SKM-1 (cell line): ENCODE results near the gene CBLC.

Source experiments
- DNase-seq: peaks from one replicate; lab custom pipeline; 2025; ENCODE audit not compliant: unreplicated experiment; lab: John Stamatoyannopoulos, UW

CBLC gene

DNA sequence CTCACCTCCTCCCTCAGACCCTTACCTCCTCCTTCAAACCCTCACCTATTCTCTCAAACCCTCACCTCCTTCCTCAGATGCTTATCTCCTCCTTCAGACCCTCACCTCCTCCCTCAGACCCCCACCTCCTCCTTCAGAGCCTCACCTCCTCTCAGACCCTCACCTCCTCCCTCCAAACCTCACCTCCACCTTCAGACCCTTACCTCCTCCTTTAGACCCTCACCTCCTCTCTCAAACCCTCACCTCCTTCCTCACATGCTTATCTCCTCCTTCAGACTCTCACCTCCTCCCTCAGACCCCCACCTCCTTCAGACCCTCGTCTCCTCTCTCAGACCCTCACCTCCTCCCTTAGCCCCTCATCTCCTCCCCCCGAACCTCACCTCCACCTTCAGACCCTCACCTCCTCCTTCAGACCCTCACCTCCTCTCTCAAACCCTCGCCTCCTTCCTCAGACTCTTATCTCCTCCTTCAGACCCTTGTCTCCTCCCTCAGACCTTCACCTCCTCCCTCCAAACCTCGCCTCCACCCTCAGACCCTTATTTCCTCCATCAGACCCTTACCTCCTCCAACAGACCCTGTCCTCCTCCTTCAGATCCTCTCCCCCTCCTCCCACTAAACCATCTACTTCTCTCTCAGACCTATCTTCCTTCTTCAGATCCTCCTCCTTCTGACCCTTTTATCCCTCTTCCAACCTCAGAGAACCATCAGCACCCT lies 31.6 kb upstream of the CBLC start:
- DNase-seq, result no peak

DNA sequence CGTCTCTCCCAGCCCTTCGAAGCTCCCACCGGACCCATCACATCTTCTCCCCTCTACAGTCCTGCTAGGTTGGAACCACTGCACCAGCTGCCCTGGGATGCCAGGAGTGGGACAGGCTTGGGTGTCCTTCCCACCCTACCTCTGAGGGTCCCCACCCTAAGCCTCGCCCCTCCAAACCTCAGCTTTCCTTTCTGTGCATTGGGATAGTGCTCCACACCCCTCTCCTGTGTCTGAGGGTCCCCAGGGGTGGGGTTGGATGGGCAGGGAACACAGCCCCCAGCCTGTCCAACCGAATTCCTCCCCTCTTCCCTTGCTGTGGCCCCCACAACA lies 31.1 kb upstream of the CBLC start:
- no peak for DNase-seq

DNA sequence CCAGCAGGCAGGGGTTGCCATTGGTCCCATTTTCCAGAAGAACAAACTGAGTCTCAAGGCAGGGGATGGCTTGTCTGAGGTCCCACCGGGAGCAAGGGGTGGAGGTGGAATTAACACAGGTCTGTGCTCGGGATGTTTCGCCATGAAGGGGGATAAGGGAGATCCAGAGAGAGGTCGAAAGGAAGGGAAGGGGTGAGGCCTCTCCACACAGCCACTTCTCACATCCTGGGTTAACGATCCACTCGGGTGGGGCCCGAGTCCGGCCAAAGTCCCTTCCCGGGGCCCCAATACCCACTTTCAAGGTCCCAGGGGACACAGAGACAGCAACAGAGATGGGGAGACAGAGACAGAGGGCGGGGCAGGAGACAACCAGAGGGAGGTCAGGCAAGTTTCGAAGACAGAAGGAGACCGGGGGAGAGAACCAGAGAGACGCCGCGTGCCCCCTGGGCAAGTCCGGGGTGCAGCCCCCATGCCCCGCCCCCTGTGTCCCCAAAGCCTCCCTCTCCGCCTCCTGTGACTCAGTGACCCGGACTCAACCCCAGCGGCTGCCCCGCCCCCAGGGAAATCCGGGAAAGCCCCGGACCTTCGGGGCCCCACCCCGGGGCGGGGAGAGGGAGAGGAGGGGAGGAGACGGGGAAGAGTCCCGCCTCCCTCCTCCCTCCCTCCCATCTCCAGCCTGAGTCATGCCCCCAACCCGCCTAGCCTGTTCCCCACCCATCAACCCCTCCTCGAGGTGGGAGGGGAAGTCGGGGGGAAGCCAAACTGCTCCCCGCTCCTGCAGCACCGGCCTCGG lies 30.5 kb upstream of the CBLC start:
- DNase-seq, result no peak

DNA sequence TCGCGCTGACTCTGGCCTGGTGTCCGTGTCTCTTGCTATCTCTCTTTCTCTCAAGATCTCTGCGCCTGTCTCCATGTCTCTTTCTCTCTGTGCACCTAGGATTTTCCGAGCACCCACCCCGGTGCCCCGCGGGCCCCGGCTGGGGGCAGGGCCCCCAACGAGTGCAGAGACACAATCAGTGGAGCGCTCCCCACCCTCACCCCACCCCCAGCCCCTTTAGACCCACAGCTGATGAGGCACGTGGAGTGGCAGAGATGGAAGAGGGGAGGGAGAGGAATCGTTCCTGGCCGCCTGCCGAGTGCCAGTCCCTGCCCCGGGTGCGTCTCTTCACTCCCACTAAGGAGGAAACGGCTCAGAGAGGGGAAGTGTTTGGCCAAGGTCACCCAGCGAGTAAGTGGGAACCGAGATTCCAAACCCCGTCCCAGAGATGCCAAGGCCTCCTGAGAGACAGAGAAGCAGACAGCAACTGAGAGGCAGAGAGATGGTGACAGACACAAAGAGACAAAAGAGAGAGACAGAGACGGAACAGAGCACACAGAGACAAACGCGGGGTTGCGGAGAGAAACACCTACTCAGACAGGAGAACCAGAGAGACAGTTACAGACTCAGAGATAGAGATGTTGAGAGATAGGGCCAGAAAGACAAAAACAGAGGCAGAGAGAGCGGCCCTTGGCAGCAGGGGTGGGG lies 29.8 kb upstream of the CBLC start:
- DNase-seq, result no peak

DNA sequence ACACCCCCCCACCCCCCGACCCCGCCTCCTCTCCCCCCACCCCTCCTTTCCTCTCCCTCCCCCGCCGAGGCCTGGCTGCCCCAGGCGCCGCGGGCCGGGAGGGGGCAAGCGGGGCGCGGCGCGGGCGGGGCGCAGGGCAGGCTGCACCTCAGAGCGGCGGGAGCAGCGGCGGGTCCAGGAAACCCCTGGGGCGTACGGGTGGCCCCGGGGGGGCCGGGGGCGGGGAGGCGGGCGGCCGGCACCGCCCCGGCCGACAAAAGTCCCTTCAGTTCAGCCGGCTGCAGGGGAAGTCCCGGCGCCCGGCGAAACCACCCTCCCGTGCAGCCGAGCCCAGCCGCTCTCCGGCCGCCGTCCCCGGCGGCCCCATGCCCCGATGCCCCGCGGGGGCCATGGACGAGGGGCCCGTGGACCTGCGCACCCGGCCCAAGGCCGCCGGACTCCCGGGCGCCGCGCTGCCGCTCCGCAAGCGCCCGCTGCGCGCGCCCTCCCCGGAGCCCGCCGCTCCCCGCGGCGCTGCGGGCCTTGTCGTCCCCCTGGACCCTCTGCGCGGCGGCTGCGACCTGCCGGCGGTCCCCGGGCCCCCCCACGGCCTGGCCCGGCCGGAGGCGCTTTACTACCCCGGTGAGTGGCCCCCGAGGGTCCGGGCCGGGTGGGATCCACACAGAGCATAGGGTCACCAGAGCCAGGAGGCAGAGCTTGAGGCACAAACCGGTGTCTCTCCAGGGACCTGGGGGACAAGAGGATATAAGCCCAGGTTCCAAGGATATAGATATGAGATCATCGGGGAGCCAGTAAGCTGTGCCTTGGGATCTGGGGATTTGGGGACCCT lies 29.1 kb upstream of the CBLC start, which contains the start of gene BCL3:
Gene BCL3 (plus strand): TSS at position 283 of the 829 bp plus-strand sequence. CDS start 83 bp downstream, at position 366.
- no peak for DNase-seq

DNA sequence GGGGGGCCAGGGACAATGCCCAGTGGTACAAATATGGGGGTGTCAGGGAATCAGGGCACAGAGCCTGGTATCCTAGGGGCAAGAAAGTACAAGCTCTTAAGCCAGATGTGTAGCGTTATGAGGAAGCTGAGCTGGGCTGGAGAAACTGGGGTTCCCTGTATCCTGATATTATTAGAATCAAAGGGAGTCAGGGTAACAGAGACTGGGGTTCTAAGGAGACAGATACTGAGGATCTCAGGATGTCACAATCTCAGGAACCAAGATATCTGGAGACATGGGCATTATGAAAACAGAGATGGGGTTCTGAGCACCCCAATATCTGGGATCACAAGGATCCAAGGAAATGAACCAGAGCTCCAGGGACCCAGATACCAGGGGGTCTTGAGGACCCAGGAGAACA lies 28.4 kb upstream of the CBLC start:
- no peak for DNase-seq

DNA sequence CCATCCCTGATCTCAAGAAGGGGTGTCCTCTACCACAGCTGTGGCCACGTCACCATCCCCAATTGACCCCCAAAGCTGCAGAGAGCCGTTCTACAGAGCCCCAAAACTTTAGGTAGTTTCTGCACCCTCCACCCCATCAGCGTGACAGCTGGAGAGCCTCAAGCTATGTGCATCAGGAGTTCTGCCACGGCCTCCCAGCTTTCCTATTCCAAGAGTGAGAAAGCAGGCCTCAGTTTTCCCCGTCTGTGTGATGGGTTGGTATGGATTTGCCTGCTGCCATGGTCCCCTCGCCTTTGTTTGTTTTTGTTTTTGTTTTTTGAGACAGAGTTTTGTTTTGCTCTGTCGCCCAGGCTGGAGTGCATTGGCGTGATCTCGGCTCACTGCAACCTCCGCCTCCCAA lies 27.7 kb upstream of the CBLC start:
- DNase-seq, result no peak

DNA sequence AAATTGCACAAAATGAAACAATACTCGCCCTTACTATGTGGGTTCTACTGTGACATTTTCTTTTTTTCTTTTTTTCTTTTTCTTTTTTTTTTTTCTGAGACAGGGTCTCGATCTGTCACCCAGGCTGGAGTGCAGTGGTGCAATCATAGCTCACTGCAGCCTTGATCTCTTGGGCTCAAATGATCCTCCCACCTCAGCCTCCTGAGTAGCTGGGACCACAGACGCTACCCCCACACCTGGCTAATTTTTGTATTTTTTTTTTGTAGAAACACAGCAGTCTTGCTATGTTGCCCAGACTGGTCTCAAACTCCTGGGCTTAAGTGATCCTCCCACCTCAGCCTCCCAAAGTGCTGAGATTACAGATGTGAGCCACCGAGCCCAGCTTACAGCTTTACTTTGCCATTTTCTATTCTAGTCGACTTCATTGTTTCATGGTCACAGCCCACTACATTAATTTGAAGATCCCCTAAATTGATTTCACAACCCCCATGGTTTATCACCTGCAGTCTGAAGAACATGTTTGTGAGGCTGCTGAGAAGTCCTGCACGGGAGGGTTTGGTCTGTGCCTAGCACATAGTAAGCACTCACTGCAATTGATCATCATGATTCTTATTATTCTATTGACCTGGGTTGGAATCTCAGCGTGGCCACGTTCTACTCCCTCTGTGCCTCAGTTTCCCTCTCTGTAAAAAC lies 25.4 kb upstream of the CBLC start:
- DNase-seq, result no peak

DNA sequence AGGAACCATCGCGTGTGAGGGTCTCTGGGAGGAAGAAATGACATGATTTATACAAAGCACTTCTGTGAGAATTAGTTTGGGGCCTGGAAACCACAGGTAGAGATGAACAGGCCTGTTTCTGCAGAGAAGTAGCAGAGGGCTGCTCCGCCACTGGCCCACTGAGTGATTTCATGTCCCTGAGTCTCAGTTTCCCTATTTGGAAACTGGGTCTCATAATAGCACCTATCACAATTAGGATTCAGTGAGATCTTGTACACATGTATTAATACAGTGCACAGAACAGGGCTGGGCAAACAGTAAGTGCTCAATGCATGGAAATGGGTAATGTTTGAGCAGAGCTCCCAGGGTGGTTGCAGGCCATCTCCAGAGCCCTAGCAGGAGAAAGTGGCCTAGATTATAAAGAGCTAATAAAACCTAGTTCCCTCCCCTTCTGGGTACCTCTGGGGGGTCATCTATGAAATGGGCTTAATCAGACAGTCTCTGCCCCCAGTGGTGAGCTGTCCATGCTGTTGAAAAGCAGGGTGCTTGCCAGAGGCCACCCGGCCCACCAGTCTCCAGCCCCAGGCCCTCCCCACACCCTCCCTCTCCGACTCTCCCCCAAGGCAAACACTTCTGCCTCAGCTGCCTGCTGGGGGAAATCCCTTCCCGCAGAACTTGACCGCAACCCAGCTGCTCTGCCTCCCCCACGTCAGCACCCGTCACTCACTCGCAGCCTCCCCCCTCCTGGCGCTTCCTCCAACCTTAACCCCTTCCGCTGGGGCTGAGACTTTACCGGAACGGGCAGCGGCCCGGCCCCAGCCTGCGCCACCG lies 24.7 kb upstream of the CBLC start:
- peak; percentile 25 for DNase-seq

DNA sequence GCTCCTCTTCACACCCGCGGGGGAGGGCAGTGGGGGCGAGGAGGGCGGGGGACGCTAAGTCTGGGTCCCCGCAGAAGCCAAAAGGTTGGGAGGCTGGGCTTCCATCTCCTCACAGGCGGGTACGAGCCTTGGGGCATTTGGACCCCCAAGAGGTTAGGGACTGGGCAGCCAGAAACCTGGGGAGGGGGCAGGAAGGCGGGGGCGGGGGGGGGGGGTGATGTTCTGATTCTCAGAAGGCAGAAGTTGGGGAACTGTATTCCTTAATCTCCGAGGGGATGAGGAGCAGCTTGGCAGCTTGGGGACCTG lies 24.1 kb upstream of the CBLC start:
- DNase-seq, result no peak

DNA sequence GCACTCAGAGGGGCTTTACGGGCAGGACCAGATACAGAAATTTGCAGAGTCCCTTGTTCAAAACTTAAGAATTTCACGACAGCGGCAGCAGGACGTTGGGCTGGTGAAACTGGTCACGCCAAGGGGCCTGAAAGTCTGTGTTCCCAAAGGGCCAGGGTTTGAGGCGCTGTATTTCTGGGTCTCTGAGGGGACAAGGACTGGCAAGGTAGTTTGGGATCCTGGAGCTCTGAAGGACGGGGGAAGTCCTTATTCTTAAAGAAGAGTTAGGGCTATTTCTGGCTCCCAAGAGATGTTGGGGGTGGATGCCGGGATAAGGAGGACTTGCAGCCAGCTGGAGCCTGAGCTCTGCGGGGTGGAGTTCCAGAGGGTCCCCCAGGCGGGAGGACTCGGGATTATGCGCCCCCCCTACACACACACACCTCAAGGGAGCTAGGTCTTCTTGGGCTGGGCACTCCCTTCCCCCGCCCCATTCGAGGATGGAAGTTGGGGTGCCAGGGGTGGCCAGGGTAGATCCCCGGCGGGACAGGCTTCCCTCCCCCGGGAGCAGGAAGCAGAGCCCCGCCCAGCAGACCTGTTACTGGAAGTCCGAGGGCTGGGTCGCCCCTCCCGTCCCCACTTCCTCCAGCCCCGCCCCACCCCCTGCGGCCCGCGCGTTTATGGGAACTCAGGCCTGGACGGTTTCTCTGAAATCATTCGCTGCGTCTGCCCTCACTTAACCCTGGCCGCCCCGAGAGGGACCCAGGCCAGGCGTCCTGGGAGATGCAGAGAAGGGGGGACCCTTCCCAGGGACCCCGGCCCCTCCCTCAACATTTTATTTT lies 23.5 kb upstream of the CBLC start:
- peak; percentile 6 for DNase-seq

DNA sequence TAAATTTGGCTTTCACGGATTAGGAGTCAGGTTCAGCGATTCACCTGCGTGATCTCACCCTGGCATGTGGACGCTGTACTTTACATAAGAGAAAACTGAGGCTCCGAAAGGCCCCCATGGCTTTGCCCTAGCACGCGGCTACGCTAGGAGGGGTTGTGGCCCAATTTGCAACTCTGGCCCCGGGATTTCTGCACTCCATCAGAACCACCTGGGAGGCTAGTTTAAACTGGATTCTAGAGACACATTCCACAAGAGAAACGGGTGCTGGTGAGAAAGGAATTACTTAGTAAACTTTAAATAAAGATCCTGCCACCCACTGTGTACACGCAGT lies 23.0 kb upstream of the CBLC start:
- DNase-seq, result no peak

DNA sequence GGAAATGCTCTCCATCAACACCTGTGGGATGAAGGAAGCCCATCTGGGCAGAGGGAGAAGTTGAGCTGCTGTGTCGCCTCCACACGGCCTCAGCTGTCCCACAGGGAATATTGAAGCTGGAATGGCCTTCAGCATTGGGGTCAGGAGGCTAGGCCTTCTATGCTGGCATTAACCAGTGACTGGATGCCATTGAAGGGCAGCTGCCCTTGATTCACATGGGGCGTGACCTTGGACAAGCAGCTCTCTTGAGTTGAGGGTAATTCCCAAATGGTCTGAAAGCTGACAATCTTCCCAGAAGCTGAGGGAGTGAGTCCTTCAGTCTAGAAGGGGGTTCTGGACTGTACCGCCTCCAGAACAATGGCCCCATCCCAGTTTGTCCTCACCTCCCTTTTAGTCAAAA lies 22.5 kb upstream of the CBLC start:
- DNase-seq, result no peak

DNA sequence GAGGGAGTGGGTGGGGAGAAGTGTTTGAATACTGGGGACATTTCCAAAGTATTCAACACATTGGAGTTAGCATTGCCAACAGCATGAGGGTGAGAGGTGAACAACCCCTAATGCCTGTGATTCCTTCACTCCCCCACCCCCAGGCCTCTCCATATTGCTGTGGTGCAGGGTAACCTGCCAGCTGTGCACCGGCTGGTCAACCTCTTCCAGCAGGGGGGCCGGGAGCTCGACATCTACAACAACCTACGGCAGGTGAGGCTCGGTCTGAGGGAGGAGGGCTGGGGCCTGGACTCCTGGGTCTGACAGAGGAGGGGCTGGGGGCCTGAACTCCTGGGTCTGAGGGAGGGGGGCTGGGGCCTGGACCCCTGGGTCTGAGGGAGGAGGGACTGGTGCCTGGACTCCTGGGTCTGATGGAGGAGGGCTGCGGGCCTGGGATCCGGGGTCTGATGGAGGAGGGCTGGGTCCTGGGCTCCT lies 21.6 kb upstream of the CBLC start:
- no peak for DNase-seq

DNA sequence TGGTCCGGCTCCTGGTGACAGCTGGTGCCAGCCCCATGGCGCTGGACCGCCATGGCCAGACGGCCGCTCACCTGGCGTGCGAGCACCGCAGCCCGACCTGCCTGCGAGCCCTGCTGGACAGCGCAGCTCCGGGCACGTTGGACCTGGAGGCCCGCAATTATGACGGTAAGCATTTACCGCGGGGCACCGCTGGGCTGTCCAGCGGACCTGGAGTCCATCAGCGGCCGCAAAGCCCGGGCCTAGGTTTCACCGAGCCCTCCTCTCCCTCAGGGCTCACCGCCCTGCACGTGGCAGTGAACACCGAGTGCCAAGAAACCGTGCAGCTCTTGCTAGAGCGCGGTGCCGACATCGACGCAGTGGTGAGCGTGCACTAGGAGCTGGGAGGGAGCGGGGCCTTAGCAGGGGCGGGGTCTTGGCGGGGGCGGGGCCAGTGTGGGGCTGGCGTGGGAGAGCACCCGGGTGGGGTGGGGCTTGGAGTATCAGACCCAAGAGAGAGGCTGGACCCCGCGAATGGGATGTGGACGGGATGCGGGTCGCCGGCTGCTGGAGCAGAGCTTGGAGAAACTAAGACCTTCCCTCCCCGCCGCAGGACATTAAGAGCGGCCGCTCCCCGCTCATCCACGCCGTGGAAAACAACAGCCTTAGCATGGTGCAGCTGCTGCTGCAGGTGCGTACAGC lies 20.5 kb upstream of the CBLC start:
- DNase-seq, result no peak

DNA sequence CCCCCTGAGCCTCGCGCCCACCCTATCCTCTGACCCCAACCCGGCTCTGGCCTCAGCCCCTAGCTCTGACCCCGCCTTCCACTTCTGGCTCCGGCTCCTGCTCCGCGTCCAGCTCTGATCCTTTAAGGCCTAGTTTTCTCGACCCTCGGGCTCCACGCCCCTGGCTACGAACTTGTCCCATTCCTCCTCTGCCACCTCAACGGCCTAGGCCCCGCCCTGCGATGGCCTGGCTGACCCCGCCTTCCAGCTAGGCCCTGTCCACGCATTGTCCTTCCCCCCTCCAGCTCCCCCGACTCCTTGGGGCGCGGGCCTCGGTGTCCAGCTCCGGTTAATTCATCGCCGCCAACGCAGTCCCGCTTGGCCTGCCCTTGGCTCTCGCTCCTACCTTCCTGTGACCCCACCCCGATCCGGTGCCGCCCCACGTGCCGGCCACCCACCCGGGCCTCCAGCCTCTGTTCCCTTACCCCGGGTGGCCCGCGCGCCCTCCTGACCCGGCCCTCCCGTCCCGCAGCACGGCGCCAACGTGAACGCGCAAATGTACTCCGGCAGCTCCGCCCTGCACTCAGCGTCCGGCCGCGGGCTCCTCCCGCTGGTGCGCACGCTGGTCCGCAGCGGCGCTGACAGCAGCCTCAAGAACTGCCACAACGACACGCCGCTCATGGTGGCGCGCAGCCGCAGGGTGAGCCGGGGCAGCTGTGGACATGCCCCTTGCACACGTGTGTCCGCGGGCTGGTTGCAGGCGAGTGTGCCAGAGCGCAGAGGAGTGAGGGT lies 19.8 kb upstream of the CBLC start:
- no peak for DNase-seq

DNA sequence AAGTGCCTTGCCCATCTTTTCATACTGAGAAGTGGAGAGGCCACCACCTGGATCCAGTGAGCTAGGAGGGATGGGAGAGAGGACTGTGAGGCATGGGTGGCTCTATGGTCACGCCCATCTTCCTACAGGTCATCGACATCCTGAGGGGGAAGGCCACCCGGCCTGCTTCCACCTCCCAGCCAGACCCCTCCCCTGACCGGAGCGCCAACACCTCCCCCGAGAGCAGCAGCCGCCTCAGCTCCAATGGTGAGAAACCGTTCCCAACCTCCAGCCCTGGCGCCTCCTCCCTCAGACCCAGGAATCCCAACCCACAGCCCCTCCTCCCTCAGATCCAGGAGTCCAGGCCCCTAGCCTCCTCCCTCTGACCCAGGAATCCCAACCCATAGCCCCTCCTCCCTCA lies 19.1 kb upstream of the CBLC start:
- DNase-seq, result no peak
